HG03469 (cell line): Measurements from ENCODE around the gene TMEM87A.

Experiments
- ATAC-seq: cut with Tn5 transposase; IDR thresholded peaks from one replicate; pipeline ENCODE4 v1.9.1; 2021; ENCODE audit warnings: mild to moderate bottlenecking, moderate library complexity, moderate number of reproducible peaks; ENCODE audit not compliant: unreplicated experiment

The TMEM87A gene

DNA sequence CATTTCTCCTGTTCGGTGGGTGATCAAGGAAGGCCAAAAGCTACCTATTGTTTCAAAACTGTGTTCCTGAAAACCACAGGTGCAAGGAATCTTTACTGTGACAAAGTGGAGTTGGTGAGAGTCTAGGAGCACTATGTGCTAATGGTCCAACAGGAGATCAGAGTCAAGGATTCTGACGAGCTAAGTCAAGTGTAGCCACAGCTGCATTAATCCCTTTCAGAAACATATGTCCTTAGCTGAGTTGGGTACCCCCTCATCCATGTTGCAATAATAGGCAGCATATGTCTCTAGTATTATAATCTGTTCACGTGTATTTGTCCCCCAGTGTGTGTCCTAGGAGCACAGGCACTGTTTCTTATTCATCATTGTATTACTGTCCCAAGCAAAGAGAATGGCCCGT lies 66.8 kb downstream of the TMEM87A start:
- ATAC-seq, result no peak

DNA sequence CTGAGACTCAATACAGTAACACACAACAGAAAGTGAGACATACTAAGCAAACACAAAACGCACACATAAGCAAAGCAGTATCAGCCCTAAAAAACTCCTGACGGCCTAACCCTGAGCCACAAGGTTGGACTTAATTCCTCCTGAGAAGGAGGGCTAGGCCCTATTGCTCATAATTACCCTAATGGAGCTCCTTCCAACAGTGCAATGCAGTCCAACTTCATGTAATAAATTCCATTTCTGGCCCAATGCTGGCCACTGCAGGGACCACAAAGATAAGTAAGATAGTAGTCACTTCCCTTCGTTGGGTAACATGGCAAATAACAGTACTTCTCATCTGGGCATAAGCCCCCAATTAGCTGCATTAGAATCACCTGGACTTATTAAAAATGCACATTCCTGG lies 69.3 kb downstream of the TMEM87A start:
- ATAC-seq, result no peak

DNA sequence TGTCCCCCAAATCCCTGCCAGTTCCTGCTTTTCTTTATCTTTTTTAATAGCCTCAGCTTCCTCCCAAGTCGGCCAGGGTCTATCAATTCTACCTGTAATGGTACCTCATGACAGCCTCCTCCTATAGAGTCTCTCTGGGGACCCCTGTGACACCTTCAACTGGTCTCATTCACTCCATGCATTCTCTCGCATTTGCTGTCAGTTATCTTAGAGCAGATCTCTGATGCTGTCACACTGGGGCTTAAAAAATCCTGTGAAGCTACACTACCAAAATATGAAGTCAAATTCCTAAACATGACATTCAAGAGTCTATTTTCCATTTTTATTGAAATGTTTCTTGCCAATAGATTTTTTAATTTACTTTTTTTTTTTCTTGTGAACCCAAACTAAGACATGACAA lies 70.6 kb downstream of the TMEM87A start:
- no peak for ATAC-seq

DNA sequence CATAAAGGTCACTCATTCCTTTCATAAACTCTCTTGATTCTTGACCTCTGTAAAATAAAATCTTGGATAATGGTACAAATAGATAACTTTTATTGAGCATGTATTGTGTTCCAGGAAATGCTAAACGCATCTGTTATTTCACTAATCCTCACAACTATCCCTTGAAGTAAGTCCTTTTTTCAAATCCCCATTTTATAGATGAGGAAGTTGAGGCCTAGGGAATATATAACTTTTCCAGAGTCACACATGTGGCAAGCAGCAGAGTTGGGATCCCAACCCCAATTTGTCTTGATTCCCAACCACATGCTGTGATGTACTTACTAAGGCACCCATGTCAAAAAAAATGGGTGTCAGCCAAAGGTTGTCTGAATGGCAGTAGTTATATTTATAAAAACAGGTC lies 71.4 kb downstream of the TMEM87A start:
- no peak for ATAC-seq

DNA sequence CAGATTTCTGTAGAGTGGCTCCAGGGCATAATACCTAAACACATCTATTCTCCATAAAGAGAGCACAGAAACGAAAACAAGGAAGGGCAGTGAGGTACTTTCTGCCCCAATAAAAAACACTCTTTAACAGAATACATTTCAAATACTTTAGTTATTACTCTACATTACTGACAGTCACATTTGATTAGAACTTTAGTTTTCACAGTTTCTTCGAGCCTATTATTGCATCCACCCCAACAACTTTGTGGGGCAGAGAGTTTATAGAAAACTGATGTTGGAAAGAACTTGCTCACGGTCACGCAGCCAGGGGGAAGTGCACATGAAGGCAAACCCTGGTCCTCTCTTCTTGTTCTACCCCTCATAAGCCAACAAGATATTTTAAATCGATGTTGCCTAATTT lies 74.1 kb downstream of the TMEM87A start:
- no peak for ATAC-seq

DNA sequence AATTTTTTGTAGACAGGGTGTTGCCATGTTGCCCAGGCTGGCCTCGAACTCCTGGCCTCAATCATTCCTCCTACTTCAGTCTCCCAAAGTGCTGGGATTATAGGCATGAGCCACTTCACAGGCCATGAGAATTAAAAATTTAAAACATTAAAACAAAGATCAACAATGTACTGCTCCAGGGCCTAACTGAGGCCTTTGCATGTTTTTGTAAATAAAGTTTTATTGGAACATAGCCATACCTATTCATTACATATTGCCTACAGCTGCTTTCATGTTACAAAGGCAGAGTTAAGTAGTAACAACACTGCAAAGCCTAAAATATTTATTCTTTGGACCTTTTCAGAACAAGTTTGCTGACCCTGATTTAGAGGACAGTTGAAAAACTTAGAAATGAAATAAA lies 74.7 kb downstream of the TMEM87A start:
- no peak for ATAC-seq

DNA sequence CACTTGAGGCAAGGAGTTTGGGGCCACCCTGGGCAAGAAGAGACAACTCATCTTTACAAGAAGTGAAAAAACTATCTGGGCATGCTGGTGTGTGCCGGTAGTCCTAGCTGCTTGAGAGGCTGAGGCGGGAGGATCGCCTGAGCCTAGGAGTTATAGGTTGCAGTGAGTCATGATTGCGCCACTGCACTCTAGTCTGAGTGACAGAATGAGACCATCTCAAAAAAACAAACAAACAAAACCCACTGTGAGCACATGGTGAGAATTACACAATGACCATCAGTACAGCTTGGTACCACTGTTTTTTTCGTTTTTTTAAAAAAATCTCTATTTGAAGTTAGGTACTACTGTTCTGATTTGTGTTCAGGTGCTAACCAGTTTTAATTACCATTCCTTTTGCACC lies 78.7 kb downstream of the TMEM87A start:
- no peak for ATAC-seq

DNA sequence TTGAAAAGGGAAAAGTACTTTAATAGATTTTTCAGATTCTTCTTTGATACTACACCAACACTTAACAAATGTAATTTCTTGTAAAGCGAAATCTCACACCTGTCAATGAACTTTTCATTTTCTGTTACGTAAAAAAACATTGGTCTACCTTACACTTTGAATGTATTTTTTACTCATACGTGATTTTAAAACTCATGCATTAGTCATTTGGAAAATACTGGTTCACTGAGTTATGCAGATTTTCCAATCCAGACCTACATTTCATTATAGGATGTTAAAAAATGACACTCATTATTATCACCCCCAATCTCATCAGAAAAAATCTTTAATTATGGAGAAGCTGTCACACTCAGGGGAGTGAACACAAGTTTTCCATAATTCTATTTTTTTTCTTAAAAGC lies 79.8 kb downstream of the TMEM87A start:
- no peak for ATAC-seq

DNA sequence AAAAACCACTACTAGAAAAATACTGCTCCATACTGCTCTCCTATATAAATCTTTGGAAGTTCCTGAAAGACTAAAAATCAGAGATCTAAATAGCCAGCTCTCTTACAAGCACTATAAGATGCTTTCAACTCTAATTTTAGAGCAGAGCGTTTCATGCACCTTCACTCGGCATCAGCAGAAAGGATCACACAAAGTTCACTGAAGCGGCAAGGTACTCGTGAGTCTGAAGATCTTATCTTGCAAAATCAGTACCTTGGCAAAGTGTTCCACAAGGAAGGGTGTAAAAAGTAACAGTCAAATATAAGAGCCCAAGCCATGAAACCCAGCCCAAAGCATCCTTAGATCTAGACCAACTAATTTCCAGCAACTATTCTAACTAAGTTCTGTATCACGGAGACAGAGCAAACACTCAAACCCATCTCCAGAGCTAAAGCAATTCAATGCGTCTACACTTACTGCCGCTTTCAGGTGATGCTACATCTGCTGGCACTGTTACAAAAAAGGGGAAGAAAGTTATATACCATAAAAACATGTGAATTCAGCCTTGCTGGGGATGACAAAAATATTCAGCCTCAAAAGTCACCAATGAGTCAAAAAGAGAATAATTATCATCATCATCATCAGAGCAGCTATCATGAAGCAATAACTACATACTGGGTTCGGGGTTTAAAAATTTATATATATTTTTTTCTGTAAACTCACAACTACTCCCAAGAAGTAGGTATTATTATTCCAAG lies 81.5 kb downstream of the TMEM87A start:
- ATAC-seq, result no peak

DNA sequence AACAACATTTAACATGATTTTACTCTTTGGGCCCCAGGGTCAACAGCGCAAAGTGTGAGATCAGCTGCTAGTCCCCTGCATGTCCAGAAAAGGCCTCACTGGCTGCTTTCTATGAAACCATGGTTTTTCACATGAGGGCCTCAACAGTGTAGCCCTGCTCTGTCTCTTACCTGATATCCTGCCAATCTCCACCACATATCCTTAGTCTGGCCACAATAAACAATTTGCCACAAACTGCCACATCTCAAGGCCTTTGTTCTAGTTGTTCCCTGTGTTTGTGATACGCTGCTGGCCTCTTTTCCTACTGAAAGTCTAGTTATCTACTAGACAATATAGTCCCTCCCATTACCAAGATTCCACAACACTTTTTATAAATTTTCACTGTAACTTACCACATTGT lies 82.9 kb downstream of the TMEM87A start:
- no peak for ATAC-seq

DNA sequence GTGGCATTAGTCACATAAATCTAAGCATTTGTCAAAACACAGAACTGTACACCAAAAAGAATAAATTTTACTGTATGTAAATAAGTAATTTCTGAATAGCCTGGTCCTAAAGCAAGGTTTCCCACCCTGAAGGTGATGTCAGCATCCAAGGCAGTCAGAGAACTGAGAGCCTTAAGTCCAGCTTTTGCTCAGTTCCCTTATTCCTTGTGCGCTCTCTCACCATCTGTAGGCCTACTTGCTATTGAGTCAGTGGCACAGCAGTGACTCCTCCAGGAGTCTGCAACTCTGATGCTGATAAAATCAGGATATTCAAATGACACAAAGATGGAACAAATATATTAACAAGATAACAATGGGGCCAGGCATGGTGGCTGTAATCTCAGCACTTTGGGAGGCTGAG lies 87.4 kb downstream of the TMEM87A start:
- no peak for ATAC-seq

DNA sequence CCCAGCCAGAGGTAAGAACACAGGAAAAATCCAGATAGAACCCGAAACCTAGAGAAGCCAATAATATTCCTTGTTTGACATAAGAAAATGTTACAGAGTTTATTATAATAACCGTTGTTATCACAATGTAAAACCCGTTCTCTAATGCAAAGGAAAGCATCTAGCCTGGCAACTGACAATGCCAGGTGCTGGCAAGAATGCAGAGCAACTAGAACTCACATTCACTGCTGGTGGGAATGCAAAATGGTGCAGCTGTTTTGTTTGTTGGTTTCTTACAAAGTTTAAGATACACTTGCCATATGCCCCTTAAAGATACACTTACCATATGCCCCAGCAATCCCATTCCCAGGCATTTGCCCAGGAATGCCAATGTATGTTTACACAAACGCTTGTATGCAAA lies 88.5 kb downstream of the TMEM87A start:
- ATAC-seq, result no peak

DNA sequence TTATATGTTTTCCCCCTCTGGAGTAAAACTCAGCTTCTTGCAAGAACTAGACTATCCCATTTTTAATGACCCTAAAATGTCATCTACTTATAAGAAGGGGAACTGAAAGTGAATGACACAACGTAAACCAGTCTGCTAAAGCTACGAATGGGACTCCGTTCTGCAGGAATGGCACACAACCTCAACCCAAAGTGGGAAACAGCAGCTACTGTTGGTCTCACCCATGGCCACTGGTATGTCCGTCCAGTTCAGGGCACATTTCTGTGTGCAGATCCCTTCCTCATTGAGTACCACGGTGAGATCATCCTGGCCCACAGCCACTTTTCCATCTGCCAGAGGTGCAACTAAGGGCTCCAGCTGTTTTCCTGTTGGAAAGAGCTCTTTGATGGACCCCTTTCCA lies 88.9 kb downstream of the TMEM87A start:
- no peak for ATAC-seq

DNA sequence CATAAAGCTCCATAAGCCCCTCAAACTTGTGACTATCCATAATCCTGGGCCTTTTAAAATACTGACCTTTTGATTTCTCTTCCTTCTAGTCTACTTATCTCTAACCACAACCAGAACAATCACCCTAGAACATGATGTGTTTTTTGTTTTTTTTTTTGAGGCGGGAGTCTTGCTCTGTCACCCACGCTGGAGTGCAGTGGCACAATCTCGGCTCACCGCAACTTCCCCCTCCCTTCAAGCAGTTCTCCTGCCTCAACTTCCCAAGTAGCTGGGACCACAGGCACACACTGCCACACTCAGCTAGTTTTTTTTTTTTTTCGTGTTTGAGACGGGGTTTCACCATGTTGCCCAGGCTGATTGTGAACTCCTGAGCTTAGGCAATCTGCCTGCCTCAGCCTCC lies 90.3 kb downstream of the TMEM87A start:
- no peak for ATAC-seq

DNA sequence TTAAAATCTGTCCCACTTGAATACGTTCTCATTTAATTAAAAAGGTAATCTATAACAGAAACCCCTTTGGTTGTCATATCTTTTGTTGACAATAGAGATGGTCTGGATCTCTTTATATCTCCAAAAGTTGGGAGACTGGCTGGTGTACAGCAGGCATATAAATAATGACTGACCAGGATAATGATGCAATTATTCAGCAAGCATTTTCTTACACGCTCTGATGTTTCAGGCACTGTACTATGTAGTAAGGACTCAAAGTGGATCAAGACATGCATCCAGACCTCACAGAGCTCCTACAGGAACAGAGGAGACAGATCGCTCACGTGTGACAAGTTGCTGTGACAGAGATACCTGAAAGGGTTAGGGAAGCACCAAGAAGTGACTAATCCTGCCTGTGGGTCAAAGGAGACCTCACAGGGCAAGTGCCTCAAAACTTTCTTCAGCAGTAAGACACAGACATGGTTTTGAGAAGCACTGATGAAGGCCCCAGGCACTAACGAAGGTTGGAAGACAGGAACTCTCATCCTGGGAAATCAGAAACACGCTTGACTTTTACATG lies 90.8 kb downstream of the TMEM87A start:
- ATAC-seq, result no peak

DNA sequence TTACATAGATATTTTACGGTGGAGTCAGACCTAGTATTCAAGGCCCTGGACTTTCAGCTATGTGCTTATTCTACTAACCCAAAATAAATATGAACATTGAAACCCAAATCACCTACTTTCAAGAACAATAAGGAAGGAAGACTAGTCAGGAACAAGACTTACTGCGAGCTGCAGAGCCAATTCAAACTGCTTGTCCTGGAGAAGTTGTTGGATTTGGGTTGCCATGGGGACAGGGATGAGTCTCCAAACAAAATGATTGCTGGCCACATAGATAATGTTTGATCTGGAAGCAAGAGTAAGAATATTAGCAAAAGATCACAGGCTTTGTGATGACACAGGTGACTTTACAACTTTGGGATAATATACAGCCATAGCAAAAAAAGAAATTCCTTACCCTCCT lies 95.2 kb downstream of the TMEM87A start:
- no peak for ATAC-seq

DNA sequence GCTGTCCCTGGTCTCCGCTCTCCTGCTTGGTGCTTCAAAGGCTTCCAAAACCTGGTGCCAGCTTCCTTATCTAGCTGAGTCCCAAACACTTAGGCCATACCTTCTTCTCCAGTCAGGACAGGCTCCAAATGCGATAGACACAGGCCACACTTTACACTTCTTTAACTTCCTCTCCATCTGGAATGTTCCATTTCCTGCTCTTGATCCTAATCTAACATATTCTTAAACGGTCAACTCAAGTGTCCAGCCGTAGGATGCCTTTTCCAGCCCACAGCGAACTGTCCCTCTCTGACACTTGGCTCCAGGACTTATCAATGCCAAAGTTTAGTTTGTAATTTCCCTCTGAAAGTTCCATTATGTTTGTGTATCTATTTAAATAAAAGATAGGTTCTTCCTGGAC lies 97.6 kb downstream of the TMEM87A start:
- ATAC-seq, result no peak

DNA sequence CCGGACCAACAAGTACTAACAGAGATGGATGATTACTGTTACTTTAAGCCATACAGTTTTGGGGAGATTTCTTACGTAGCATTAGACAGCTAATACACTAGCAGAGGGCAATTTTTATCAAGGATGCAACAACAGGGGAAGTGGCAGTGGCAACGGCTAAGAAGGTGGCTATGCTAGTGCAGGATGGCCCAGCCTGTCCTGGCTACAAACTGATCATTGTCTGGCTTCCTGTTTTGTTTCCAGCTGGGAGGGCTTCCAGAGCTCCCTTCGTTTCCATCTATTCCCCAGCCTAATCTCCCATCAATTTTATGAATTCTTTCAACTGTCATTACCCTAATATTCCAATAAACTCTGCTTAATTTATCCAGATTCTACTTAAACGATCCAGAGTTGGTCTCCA lies 100.8 kb downstream of the TMEM87A start:
- ATAC-seq, result no peak

DNA sequence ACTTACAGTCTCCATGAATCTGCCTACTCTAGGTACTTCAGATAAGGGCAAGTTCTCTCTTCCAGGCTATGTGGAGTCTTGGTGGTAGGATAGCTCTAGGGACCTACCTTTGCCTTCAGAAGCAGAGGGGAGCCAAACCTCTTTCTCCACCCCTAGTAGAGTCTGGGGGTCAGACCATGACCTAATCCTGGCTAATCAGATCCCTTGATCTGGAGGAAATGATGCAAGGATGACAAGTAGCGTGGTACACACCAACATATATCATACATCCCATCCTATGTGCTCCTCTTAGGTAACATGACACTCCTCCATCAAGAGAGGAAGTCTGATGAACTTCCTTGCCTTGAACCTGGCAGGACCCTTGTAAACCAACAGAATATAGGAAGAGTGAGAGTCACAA lies 101.4 kb downstream of the TMEM87A start:
- ATAC-seq, result no peak

DNA sequence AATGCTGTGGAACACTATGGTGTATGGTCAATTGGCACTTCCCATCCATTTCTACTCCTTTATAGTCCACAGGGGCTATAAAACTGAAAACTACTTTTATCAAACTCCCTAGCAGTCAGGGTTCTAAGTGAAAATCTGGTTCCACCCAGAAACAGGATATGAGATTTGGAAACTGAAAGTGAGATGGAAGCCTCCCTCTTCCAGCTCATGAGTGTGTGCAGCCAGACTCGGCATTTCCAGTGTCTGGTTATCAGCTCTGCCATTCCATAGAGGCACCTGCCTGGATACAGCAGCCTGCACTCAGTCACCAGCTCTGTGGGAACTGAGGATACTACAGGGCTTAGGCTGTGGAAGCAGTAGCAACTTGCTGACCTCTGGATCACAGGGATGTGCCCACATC lies 102.1 kb downstream of the TMEM87A start:
- ATAC-seq, result no peak

DNA sequence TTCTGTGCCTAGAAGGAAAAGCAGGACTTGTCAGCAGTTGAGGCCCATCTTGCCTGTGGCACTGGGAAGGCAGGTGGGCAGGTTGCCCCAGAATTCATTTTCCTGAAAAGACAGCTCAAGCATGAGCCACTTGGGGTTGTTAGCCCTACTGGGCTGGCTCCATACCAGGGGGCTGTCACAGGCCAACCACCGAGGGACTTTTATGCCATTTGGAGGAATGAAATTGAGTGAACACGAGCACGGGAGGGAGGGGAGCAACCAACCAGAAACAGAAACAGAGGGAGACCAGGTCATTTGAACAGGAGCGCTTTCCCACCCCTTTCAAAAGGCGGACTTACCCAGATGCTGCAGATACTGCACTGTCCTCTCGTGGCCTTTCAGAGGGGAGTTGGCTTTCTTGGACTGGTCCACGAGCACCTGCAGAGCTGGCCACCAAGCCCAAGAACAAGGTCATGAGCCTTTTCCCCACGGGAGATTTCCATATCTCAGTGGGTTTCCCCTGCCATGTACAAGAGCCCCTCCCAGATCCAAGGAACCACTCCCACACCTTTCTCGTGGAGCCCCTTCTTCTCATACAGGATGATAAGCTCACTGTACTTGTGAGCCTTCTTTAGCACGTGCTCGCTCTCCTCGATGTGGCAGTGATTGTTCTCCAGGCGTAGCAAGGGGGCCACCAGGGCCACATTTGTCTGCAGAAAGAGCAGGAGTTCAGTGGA lies 106.8 kb downstream of the TMEM87A start:
- ATAC-seq, result no peak

DNA sequence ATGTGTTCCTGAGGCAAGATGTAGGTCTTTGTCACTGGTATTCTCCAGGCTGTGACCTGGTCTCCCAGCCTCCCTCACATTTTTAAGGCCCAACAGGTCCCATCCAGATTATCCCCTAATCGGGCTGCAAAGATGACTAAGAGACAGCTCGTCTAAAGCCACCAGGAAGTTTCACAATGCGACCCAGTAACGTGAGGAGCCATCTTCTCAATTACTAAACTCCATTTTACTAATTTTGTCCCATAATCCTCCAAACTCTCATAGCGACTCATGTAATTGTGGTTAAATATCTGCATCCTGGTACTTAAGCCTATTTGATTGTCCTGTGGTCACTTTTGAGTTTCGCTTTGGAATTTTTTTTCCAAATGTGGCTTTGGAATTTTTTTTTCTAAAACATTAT lies 108.1 kb downstream of the TMEM87A start:
- ATAC-seq, result no peak
